KOPT-K1 (cell line): Measurements from ENCODE around the gene SP8.

Experiments used
- H3K27ac ChIP-seq: fragments of 200-600 bp; sonication (generic); 2 replicates; pipeline ENCODE4 v1.5.1; 2016; ENCODE audit warnings: antibody characterized with exemption, mild to moderate bottlenecking, low read depth, low read length; ENCODE audit not compliant: poor library complexity, severe bottlenecking
- H3K36me3 ChIP-seq: fragments of 200-600 bp; sonication (generic); 2 replicates; pipeline ENCODE4 v1.5.1; 2017; ENCODE audit warnings: antibody characterized with exemption, mild to moderate bottlenecking, low read length, moderate library complexity; ENCODE audit not compliant: insufficient read depth
- H3K9me3 ChIP-seq: fragments of 200-600 bp; sonication (generic); 2 replicates; pipeline ENCODE4 v1.5.1; 2017; ENCODE audit warnings: antibody characterized with exemption, low read length, mild to moderate bottlenecking; ENCODE audit not compliant: insufficient read depth, poor library complexity, severe bottlenecking

SP8 gene

DNA sequence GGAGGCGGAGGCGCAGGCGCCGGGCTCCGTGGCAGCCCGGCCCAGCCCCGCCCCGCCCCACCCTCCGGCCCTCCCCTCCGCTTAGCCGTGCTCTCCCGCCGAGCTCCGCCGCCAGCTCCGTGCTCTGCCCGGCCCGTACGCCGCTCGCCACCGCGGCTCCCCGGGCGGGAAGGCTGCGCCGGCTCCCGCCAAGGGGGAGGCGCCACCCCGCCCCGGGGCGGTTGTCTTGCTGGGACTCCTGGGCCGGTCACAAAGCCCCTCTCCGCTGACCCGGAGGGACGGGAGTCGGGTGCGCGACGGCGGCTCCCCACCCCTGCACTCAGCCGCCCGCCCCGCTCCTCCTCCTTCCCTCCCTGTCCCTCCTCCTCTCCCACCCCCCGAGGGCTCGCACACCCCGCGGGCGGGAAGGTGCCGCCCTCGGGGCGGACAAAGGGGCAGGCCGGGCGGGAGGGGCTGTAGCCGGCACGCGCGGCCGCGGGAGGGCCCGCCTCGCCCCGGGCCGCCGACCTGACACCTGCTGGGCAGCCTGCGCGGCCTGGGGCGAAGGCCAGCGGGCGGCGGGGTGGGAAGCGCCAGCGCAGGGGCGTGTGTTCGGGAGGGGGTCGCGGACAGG, 11.5 kb upstream of the SP8 start:
- Histone ChIP-seq H3K9me3 (no peaks in the 10 kb centered on the region), H3K27ac (no peak overlapping the region), H3K36me3 (no peaks in the 10 kb centered on the region)

DNA sequence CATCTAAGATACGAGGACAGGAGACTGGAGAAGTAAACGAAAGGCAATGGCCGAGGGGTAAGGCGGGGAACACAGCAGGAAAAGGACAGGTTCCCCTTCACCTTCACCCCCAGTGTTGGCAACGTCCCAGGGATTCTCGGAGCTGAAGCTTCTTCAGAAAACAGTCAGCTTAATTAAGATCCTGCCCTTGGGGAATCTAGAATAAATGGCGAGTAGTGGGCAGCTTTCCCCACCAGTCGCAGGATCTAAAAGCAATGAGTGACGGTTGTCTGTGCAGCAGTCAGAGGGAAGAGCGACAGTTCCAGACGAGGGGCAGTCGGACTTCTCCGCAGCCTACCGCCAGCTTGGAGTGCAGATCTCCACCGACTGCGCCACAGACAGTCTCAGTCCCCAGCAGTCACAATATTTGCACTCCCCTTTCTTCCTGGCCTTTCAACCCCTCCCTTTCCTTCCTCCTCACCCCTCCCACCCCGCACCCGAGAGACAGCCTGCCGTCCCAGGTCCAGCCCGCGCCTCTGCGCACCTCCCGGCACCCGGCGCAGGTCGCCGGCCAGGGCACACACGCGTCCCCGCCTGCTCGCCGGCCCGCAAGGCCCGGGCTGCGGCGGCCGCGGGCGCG, 10.9 kb upstream of the SP8 start:
- no peaks in the 10 kb centered on the region for H3K36me3 ChIP-seq
- no peak overlapping the region for H3K27ac ChIP-seq
- H3K9me3 ChIP-seq: no peaks in the 10 kb centered on the region

DNA sequence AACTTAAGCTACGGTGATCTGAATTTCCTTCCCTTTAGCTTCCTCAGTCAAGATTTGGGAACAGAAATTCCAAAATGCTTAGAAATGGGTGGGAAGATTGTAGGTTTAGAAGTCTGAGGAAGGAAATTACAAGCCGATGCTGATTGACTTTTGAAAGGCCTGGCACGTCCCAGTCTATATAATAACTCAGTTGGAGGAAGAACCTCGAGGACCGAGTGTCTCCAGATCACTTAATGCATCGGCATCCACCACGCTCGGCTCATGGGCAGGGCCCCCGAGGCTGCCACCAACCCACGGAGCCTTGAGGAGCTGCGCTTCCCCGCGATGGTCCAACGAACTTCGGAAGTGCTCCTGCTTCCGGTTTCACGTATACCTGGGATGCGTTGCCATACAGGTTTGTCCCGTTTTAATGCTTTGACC, 10.4 kb upstream of the SP8 start:
- Histone ChIP-seq H3K27ac (no peak overlapping the region), H3K36me3 (no peaks in the 10 kb centered on the region), H3K9me3 (no peaks in the 10 kb centered on the region)

DNA sequence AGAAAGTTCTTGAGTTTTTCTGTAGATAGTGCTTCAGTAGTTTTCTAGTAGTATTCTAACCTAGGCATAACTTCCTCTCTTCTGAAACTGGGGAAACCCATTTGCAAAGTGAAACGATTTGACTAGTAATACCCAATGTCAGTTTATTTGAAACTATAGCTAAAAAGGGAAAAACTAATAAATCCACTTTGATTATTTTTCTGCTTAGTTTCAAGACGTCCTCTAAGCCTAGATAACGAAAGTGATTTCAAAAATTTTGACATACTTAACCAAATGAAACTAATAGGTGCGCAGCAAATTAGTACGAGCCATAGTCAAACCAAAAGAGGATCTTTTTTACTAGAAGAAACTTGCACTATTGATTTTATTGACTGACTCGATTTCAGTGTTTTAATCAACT, 9.8 kb upstream of the SP8 start:
- Histone ChIP-seq H3K36me3 (no peaks in the 10 kb centered on the region), H3K9me3 (no peaks in the 10 kb centered on the region), H3K27ac (no peak overlapping the region)

DNA sequence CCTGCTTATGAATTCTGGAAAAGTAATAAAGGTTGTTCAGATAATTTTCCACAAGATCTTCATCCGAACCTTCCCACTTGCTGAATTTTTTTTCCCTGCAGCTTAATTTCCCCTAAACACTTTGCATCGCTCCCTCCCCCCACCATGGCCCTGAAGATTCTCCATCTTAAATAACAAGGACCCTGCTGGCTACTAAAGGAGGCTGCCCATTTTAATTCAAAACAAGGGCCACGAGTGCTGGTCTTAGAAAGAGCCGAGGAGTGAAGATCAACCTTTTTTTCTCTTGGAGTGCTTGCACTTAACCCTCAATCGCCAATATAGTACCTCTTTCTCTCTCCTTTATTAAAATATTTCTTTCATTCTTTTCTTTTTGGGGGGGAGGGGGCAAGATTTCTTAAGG, 9.2 kb upstream of the SP8 start:
- no peaks in the 10 kb centered on the region for H3K9me3 ChIP-seq
- H3K27ac ChIP-seq: no peak overlapping the region
- no peaks in the 10 kb centered on the region for H3K36me3 ChIP-seq

DNA sequence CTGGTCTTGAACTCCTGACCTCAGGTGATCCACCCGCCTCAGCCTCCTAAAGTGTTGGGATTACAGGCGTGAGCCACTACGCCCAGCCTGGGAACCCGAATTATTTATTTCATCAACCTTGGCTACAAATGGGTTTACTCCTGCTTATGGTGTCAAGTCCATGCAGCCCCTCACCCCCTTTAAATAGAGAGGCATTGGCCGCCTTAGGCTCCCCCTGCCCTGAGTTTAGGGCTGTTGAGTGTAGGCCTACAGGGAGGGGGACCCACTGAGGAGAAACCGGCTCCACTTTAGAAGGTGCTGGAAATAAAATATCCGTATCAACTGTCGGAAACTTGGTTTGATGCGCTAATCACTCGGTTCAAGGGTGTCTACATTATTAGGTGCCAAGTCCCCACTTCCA, 8.7 kb upstream of the SP8 start:
- Histone ChIP-seq H3K9me3 (no peaks in the 10 kb centered on the region), H3K27ac (no peak overlapping the region), H3K36me3 (no peaks in the 10 kb centered on the region)

DNA sequence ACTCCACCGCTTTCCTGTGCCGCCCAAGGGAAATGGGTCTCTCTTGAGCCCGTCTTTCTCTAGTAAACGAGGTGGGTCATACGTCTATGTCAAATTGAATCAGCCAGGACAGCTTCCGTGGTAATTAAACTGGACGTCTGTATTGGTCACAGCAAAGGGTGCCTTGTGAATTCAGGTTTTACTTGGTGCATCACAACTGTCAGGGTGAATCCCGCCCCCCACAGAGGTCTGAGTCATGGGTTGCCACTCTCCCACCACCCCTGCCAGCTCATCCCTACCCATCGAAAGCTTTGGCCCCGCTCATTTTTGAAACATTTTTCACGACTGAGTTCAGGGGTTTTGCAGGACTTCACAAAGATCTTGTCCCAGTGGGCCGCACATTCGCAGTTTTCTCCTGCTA, 8.0 kb upstream of the SP8 start:
- H3K36me3 ChIP-seq: no peaks in the 10 kb centered on the region
- no peaks in the 10 kb centered on the region for H3K9me3 ChIP-seq
- no peak overlapping the region for H3K27ac ChIP-seq

DNA sequence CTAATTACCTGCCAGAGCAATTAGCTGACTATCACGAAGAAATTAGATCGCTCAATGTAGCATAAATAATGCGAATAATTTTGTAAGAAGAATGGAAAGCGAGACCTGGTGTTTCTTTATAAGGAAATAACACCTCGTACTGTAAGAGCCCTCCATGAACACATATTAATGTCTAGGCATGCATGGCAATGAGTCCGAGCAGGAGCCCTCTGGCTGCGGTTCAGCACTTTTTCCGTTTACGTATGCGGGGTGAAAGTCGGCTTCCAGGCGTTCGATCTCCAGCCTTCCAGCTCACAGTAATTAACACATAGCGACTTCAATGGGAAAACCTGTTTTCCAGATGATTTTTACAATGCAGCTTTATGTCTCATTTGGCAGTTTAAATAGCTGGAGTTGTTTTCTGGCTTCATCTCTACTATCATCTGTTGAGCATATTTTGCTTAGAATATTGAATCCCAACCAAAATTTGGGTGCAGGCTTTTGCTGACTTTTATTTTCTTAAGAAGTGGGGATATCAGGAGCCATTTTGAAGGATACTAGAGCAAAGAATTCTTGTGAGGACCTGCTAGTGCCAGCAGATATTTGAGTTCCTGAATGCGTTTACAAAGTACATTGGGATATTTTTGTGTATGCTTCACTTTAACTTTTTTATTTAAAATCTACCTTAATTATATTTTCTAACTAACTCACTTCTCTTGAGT, 7.2 kb upstream of the SP8 start:
- H3K9me3 ChIP-seq: no peaks in the 10 kb centered on the region
- H3K27ac ChIP-seq: no peak overlapping the region
- no peaks in the 10 kb centered on the region for H3K36me3 ChIP-seq

DNA sequence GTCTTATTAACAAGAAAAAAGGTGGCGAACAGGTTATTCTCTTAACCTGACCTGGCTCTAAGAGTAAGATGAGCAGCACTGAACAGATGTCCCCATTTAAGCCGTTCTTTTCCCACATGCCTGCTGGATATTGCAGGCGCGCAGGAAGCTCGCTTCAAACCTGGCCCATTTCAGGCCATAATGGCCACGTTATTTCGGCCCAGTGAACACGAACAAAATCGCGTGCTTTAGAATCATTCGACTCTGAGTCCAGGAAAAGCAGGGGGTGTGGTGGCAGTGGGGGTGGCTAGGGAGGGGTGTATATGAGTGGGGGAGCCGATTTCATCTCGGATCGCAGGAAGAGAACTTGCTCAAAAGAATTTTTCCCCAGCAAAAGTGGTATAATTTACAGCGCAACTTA, 6.6 kb upstream of the SP8 start:
- Histone ChIP-seq H3K27ac (no peak overlapping the region), H3K9me3 (no peaks in the 10 kb centered on the region), H3K36me3 (no peaks in the 10 kb centered on the region)

DNA sequence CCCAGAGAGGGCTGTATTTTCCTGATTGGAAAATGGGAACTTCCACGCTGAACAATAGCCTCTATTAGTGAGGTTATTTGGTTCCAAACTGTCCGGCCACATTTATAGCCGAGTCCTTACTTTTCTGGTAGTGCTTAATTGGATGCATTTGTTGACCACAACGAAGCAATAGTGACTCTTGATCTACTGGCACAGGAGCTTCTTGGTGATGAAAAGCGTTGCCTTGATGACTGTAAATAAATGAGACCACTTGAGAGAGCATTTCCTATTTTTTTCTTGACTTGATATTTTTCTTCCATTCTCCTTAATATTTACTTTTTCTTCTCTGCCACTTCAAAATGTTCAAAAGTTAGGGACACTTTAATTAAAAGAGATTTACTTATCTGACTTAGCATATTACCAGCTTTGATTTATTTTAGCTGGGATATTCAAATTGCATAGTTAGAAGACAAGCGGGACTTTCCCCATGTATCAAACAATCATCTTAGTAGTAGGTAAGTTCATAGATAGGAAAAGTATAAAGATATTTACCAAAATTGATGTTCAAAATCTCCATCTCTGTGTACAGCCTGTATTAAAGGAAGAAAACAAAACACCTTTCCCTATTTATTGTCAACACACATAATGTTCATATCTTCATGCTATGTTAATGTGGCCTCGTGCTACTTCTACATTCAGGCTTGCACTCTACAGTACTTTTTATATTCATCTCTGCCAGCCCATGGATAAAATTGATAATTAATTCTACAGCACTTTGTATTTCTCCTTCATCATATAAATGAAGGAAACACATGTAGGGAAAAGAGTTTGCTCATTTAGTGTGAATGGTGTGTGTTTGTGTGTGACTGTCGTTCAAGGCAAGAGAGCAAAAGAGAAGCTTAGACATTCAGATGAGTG, 5.1 kb upstream of the SP8 start:
- Histone ChIP-seq H3K27ac (no peak overlapping the region), H3K9me3 (no peaks in the 10 kb centered on the region), H3K36me3 (no peaks in the 10 kb centered on the region)

DNA sequence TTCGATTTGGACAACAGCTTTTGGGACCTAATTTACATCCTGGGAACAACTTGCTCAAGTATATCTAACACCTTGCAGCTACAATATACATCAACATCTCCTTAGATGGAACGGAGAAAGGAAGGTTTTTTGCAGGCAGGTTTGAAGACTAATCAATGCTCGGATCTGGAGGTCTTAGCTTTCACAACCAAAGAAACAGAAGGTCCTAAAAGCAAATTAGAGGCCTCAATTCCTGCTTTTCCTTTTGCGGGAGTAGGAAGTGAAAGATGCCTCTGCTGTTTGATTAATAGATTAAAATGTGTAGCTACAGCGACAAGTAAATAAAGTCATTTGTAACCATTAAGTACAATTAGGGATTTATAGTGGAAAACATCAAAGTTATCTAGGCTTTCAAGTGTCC, 3.7 kb upstream of the SP8 start:
- no peak overlapping the region for H3K27ac ChIP-seq

DNA sequence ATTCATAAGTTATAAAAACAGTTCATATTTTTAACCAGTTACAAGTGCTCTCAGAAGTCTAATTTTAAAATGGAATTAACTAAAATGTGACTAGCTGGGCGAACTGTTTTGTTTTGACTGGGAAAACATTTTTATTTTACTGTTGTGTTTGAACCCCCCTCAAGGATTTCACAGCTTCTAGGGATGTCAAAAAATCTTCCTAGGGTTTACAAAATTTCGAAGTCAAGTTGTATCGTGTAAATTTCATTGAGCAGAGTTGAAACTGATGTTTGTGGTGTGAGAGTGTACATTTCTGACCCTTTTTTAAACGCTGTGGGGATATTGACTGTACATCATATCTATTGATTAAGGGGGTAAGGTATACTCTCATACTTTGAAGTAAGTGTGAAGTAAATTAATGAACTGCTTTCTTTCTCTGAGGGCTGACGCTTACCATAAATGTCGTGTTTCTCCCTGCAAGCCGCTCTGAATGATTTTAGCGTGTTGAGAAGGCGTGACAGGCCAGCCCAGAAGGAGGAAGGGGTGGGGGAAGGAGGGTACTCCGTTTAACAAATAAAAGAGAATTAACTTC, 1.8 kb upstream of the SP8 start:
- Histone ChIP-seq H3K9me3 (no peaks in the 10 kb centered on the region), H3K27ac (no peak overlapping the region), H3K36me3 (no peaks in the 10 kb centered on the region)

More for the DNA sequence above, 3.7 kb upstream of the SP8 start:
- no peaks in the 10 kb centered on the region for H3K36me3 ChIP-seq
- no peaks in the 10 kb centered on the region for H3K9me3 ChIP-seq

DNA sequence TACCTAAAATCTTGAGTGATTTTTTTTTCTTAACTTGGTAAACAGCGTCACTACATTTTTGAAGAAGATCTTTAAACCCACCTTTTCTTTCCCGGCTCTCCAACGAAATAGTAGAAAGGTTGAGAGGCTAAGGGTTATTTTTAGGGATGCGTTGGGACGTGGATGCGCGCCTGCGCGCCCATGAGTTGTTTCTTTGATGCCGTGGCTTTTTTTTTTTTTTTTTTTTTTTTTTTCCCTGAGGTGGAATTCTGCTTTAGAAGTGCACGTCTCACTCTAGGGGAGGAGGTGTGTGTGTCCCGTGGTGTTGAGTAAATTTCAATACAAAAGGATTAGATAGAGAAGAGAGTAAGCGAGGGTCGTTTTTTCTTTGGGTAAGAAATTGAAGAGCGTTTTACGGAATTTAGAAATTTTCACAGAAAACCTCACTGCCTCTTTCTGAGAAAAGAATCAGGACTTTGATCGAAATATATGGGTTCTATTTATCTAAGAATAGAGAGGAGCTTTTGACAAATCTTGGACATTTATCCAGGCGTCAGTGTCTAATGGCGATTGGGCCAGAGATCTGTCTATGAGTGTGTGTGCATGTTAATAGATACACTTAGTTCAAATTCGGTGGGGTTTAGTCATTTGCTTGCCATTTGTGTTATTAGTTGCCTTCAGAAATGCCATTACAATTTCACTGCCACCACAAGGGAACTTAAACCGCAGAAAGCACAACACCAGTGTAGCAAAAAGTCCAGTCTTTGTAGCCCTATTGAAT, 1.2 kb upstream of the SP8 start:
- Histone ChIP-seq H3K36me3 (no peaks in the 10 kb centered on the region), H3K27ac (no peak overlapping the region), H3K9me3 (no peaks in the 10 kb centered on the region)

DNA sequence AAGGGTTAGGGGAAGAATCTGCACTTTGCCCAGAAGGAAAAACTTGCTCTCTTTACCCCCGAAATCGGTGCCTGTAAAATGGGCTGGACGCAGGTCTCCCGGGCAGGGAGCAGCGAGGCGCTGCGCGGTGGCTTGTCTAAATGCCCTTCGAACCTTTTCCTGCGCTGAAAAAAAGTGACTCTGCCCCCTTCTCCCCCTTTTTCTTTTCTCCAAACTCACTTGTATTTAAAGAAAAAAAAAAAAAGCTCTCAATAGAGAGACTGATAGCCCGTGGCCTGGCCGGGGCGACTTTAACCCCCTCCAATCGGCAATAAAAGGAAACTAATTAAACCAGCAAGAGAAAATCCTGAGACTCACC, 286 bp downstream of the SP8 start:
- Histone ChIP-seq H3K9me3 (no peaks in the 10 kb centered on the region), H3K27ac (no peak overlapping the region)

More for the DNA sequence above, 286 bp downstream of the SP8 start:
- H3K36me3 ChIP-seq: no peaks in the 10 kb centered on the region
